Measurements from ENCODE around the gene HAND1.

HAND1 gene

DNA sequence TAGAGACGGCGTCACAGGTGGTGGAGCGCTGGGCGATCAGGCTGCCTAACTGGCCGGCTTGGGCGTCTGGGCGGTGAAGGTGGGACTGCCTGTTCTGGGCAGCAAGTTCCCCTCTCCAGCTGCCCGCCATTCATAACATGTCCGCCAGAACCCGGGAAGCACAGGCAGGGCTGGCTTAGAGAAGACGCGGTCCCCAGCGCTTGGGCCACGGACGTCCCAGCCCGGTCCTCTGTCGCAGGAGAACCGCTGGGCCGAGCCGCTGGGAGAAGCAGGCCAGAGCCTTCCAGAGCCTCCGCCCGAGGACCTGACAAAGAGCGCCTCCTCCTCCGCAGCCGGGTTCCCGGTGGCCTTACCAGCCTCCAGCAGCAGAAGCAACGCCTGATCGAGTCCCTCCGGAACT lies 15.2 kb upstream of the HAND1 start:
- no peak for DNase-seq (ENCODE audit: low read depth)
- TF ChIP-seq, protein P1, sequence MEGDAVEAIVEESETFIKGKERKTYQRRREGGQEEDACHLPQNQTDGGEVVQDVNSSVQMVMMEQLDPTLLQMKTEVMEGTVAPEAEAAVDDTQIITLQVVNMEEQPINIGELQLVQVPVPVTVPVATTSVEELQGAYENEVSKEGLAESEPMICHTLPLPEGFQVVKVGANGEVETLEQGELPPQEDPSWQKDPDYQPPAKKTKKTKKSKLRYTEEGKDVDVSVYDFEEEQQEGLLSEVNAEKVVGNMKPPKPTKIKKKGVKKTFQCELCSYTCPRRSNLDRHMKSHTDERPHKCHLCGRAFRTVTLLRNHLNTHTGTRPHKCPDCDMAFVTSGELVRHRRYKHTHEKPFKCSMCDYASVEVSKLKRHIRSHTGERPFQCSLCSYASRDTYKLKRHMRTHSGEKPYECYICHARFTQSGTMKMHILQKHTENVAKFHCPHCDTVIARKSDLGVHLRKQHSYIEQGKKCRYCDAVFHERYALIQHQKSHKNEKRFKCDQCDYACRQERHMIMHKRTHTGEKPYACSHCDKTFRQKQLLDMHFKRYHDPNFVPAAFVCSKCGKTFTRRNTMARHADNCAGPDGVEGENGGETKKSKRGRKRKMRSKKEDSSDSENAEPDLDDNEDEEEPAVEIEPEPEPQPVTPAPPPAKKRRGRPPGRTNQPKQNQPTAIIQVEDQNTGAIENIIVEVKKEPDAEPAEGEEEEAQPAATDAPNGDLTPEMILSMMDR (conservative IDR thresholded peaks at IDR 0.05; ENCODE audit: low read depth, low read length) = no peak
- no peak overlapping the region for H3K4me3 ChIP-seq (ENCODE audit: low read length)

DNA sequence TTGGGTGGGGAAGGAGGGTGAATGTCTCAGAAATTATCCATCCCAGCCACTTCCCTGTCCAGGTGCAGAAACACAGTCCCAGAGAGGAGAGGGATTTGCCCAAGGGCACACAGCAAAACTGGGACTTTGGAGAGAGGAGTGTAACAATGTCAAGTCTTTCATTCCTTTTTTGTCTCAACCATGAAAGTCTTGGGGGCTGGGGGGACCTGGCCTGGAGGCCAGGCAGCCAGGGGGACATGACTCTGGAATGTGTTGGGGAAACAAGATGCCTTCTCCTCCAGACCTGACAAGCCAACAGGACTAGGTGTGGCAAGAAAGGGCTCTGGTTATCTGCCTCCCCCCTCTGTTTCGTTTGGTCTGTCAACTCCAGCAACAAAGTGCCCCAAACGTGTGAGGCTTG lies 13.9 kb upstream of the HAND1 start:
- no peak for DNase-seq (ENCODE audit: low read depth)
- TF ChIP-seq, protein P1 (conservative IDR thresholded peaks at IDR 0.05; ENCODE audit: low read depth, low read length) = no peak
- H3K4me3 ChIP-seq (ENCODE audit: low read length) = no peak overlapping the region

DNA sequence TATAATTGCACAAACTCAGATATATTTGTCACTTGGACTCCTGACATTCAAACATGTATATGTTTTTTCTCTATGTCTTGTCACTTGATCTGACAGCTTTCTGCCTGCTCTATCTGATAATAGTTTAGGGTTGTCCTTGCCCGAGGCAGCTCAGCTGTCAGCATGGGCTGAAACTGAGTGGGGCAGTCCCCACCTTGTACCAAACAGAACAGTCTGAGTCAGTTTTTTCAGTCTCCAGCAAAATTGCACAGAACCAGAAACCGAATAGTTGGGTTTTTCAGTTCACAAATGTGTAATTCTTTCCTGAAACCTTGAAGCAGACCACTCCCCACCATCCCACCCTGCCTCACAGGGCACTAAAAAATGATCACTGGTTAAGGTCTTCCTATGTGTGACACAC lies 9.5 kb upstream of the HAND1 start:
- no peak for DNase-seq (ENCODE audit: low read depth)
- H3K4me3 ChIP-seq (ENCODE audit: low read length) = no peak overlapping the region
- TF ChIP-seq, protein P1 (conservative IDR thresholded peaks at IDR 0.05; ENCODE audit: low read depth, low read length) = no peak

DNA sequence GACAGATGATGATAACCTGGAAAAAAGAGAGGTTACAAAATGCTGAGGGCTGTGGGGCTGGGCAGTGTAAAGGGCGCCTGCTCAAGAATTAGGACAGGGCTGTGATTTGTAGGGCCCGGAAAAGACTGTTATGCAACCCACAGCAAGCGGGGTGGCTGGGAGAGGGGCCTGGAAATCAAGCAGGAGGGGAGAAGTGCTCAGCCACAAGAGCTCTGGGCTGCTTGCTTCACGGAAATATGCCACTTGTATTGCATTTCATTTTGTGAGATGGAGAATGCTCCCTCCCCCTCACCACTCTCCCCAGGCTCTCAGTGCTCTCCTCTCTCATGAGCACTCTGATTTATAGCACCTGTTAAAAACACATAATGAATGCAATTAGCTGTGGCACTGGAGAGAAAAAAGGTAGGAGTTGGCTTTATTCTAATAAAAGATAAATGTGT lies 8.4 kb upstream of the HAND1 start:
- TF ChIP-seq, protein P1 (conservative IDR thresholded peaks at IDR 0.05; ENCODE audit: low read depth, low read length) = no peak
- no peak overlapping the region for H3K4me3 ChIP-seq (ENCODE audit: low read length)
- DNase-seq (ENCODE audit: low read depth) = no peak

DNA sequence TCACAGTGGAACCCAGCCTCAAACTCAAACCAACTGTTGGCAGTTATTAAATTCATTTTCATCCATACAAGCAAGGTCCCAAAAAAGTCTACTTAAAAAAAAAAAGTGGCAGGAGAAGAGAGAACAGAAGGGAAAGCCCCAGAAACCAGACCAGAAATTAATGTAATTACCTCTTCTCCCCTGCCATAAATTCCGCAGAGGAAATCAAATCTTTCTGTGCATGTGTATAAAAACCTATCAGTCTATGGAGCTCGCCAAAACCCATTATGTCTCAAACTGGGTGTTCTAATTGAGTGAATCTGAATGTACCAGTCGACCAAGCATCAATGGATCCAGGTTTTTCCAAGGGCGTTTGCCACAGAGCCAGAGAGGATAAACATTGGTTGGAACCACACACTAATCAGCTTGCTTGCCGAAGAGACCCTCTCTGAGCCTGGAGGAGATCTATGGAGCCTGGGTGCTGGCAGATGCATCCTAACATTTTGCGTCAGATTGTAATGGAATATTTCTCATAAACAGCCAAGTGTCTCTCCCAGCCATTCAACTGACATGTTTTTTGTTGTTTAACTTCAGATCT lies 7.9 kb upstream of the HAND1 start:
- no peak overlapping the region for H3K4me3 ChIP-seq (ENCODE audit: low read length)
- no peak for DNase-seq (ENCODE audit: low read depth)
- TF ChIP-seq, protein P1 (conservative IDR thresholded peaks at IDR 0.05; ENCODE audit: low read depth, low read length) = no peak

DNA sequence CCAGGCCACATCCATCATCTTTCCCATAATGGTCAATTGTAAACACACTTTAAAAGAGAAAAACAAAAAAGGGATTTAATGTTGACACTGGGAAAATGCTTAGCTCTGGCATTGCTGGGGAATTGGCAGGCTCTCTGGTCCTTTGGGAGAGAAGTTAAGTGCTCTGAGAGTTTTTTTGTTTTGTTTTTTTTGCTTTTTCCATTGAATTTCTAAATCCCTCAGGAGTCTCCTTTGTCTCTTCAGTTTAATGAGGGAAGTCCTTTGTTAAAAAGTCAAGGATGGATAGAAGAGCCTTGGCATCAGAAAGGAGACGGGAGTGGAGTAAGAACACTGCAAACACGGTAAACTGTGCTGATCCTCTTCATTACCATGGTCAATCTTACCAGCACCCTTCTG lies 7.1 kb upstream of the HAND1 start:
- TF ChIP-seq, protein P1 (conservative IDR thresholded peaks at IDR 0.05; ENCODE audit: low read depth, low read length) = no peak
- no peak overlapping the region for H3K4me3 ChIP-seq (ENCODE audit: low read length)
- DNase-seq (ENCODE audit: low read depth) = no peak

DNA sequence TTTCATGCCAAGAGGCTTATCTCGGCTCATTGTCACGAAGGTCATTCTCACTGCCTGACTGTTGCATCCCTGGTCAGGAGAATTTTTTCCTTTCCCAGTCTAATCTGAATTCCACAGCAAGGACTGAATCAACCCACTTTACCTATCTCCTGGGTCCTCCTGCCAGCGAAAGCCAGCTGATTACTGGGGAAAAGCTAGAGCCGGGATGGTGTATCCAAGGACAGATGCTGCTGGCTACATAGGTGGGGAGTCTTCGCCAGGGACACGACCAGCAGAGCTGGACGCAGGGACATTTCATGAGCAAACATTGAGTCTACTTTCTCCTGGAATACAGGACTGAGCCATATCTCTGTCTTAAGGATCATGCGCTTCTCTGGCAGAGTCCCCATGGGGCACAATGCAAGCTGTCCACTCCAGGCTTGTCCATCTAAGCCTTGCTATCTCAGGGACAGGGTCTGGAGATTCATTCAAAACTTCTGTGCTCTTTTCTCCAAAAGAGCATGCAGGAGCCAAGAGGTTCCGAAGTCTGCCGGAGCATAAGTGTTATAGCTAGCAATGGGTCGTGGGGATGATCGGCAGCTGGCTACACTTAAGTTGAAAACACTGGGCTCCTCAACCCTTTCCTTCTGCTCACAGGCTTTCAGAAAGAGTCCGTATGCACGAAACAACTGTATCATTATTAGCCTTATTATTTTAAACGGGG lies 6.5 kb upstream of the HAND1 start:
- H3K4me3 ChIP-seq (ENCODE audit: low read length) = no peak overlapping the region
- TF ChIP-seq, protein P1 (conservative IDR thresholded peaks at IDR 0.05; ENCODE audit: low read depth, low read length) = no peak
- DNase-seq (ENCODE audit: low read depth) = no peak

Data from retinal pigment epithelial cell (primary cell).